Epithelial cell of esophagus (primary cell): ENCODE results near the gene TBCEL.
"Not testable (repeated sequence)": the region's sequence is repeated elsewhere in the genome, so short reads cannot be mapped to it uniquely, and the experiment has no call there.

Experiments used
- DNase-seq: peaks from one replicate; pipeline ENCODE4 v3.0.0; 2010; ENCODE audit warnings: low read depth
- H3K4me3 ChIP-seq: 2 replicates; pipeline ENCODE4 v1.5.1; 2011; ENCODE audit warnings: mild to moderate bottlenecking, low read length, control low read depth
- TF ChIP-seq, protein P1 (sequence below): IDR thresholded peaks from 2 replicates; pipeline ENCODE4 v1.5.1; 2011; ENCODE audit warnings: low read depth, mild to moderate bottlenecking, low read length, control low read depth, inconsistent platforms; ENCODE audit not compliant: insufficient read depth; ENCODE audit errors: missing control alignments

TBCEL gene

DNA sequence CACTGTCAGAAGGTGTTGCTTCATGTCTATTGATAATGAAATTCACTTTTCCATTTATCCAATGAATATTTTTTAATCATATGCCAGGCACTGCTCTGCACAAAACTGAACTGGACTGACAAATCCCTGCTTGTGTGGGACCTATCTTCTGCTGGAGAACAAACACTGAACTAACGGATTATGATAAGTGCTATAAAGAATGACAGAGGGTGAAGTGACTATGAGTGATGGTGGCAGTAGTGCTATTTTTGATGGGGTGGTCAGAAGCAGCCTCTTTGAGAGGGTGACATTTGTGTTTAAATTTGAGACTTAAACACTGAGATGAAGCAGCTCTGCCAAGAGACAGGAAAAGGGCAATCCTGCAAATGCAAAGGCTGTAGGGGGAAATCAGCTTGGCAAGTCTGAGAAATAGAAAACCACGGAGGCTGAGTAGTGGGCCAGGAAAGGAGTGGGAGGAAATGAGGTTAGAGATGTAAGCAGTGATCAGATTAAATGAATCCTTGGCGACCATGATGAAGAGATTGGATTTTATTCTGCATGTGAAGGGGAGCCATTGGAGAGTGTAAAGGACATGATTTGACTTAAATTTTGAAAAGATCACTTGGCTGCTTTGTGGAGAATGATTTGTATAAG, 6.0 kb downstream of the TBCEL start:
- TF ChIP-seq, protein P1, sequence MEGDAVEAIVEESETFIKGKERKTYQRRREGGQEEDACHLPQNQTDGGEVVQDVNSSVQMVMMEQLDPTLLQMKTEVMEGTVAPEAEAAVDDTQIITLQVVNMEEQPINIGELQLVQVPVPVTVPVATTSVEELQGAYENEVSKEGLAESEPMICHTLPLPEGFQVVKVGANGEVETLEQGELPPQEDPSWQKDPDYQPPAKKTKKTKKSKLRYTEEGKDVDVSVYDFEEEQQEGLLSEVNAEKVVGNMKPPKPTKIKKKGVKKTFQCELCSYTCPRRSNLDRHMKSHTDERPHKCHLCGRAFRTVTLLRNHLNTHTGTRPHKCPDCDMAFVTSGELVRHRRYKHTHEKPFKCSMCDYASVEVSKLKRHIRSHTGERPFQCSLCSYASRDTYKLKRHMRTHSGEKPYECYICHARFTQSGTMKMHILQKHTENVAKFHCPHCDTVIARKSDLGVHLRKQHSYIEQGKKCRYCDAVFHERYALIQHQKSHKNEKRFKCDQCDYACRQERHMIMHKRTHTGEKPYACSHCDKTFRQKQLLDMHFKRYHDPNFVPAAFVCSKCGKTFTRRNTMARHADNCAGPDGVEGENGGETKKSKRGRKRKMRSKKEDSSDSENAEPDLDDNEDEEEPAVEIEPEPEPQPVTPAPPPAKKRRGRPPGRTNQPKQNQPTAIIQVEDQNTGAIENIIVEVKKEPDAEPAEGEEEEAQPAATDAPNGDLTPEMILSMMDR: no peak
- no peak overlapping the region for H3K4me3 ChIP-seq
- DNase-seq: no peak

DNA sequence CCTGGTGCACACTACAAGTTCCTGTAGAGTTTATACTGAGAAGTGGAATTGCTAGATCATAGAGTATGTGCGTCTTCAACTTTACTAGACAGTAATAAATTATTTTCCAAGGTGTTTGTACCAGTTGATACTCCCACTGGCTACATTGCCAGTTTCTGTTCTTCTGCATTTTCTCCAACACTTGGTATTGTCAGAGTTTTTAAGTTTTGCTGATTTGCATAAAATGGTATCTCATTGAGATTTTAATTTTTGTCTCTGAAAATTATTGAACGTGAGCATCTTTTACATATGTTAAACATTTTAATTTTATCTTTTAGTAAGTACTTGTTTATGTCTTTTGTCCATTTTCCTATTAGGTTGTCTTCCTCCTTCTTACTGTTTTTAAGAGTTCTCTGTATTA, 7.3 kb downstream of the TBCEL start:
- H3K4me3 ChIP-seq: no peak overlapping the region
- DNase-seq: no peak
- TF ChIP-seq, protein P1: no peak

DNA sequence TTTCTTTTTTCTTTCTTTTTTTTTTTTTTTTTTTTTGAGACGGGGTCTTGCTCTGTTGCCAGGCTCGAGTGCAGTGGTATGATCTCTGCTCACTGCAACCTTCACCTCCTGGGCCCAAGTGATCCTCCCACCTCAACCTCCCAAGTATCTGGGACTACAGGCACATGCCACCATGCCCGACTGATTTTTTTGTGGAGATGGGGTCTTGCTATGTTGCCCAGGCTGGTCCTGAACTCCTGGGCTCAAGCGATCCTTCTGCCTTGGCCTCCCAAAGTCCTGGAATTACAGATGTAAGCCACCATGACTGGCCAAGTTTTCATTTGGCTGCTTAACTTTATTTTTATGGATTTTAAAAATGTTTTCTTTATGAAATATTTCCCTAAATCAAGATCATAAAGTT, 7.7 kb downstream of the TBCEL start:
- DNase-seq: not testable (repeated sequence)

DNA sequence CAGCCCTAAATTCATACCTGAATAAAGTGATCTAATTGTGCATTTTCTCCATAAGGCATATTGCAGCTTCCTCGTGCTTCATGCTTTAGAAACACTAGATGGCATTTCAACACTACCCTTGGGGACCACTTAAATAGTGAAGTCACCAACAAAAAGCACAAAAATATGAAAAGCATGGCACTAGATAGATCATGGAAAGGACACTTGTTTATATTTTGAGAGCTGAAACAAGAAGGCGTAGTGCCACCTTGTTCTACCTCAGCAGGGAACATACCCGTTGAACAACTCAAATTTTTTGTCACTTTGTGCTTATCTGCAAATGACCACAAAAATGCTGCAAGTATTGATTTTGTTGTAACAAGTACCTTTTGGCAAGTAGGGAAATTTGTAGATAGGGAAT, 8.6 kb downstream of the TBCEL start:
- no peak for DNase-seq
- TF ChIP-seq, protein P1: no peak
- no peak overlapping the region for H3K4me3 ChIP-seq

More for the DNA sequence above, 7.7 kb downstream of the TBCEL start:
- not testable (repeated sequence) for H3K4me3 ChIP-seq

DNA sequence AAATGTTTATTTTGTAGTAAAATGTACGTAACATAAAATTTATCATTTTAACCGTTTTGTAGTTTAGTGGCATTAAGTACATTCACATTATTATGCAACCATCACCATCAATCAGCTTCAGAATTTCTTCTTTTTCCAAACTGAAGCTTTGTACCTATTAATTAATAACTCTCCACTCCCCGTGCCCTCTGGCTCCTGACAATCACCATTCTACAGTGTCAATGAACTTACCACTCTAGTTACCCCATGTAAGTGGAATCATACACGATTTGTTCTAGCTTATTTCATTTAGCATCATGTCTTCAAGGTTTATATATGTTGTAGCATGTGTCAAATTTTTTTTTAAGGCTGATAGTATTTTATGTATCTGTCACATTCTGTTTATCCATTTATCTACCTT, 9.7 kb downstream of the TBCEL start:
- H3K4me3 ChIP-seq: no peak overlapping the region
- no peak for DNase-seq
- TF ChIP-seq, protein P1: no peak

DNA sequence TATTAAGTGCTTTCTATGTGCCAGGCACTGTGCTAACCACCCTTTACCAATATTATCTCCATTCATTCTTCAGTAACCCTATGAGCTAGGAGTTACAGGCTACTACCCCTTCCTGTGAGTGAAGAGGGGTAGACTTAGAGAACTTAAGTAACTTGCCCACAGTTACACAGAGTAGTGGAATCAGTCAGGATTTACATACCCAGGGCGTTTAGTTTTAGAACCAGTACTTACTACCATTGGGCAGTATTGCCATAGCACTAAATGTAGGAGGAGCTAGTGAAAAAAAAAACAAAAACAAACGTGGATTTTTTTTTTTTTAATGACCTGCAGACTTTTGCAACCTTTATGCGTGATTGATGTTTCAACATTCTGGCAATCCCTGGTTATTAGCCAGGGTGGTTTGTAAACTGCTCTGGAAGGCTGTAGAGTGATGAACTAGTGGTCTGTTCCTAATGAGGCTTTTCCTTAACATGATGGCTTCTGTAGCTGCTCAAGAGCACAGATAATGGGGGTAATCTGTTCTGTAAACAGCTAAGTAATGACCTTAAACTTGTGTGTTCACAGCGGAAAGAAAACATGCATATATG, 11.4 kb downstream of the TBCEL start:
- DNase-seq: no peak
- H3K4me3 ChIP-seq: no peak overlapping the region
- TF ChIP-seq, protein P1: no peak

DNA sequence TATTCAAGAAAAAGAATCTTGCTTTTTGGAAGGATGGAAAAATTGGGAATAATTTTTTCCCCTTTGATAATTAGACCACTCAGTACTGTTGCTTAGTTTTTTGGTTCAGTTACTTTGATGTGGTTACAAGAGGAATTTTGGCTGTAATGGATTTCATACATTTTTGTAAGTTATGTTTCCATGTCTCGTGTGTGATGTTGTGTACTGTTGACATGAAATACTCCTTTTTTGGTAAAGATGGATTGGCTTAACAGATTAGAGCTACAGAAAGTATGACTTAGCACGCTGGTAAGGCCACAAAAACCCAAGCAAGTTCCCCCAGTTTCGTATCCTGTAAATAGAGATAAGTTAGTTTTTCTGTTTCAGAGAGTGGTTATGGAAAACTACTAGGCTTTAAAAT, 11.9 kb downstream of the TBCEL start:
- DNase-seq: no peak
- no peak overlapping the region for H3K4me3 ChIP-seq
- TF ChIP-seq, protein P1: no peak

DNA sequence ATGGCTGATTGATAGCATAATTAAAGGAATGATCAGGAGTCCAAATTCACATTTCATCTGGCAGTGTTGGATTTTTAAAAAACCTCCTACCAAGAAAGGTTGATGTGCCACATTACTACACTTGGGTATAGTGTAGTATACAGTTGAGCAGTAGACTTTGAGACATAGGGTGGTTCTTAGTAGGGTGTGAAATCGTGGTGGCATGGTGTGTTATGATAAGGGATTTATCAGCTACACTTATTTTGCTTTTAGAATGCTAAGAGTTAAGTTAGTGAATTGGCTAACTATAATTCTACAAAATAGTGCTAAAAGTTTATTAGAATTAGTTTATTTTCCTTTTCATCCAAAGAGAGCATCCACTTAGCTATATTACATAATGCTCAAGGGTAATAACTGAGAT, 13.1 kb downstream of the TBCEL start:
- TF ChIP-seq, protein P1: no peak
- no peak for DNase-seq
- no peak overlapping the region for H3K4me3 ChIP-seq
